OCI-LY7 (cell line): ENCODE measurements around the gene GPBP1L1.

Source experiments
- CTCF ChIP-seq: fragments of 200-600 bp; sonication (generic); conservative IDR thresholded peaks from 2 replicates; pipeline ENCODE4 v1.5.1; 2014; ENCODE audit warnings: mild to moderate bottlenecking, antibody characterized with exemption, low read length, moderate library complexity, mixed read lengths
- EZH2phosphoT487 ChIP-seq: fragments of 200-600 bp; sonication (generic); IDR thresholded peaks from 2 replicates; pipeline ENCODE4 v1.6.1; 2018; ENCODE audit warnings: low read depth, borderline replicate concordance, mild to moderate bottlenecking, mixed run types, antibody characterized with exemption, low read length, moderate library complexity, mixed read lengths

GRCh38 chr1:45669859-45670655 lies 16.3 kb downstream of the GPBP1L1 start:
- TF ChIP-seq CTCF (no peak), EZH2phosphoT487 (no peak)
